GM21390 (cell line): ENCODE results near the gene CARHSP1.
"Not testable (repeated sequence)": the region's sequence is repeated elsewhere in the genome, so short reads cannot be mapped to it uniquely, and the experiment has no call there.

Experiments used
- ATAC-seq: cut with Tn5 transposase; IDR thresholded peaks from one replicate; pipeline ENCODE4 v1.9.1; 2021; ENCODE audit not compliant: unreplicated experiment

Gene CARHSP1

GRCh38 chr16:8855972-8856371 lies 12.8 kb downstream of the CARHSP1 start:
- ATAC-seq, result no peak

- ATAC-seq, result no peak
These were observed 13.6 kb downstream of the CARHSP1 start for GRCh38 chr16:8855051-8855786.

- no peak for ATAC-seq
These were observed 14.4 kb downstream of the CARHSP1 start for GRCh38 chr16:8854298-8854948.

- no peak for ATAC-seq
These were observed 15.2 kb downstream of the CARHSP1 start for GRCh38 chr16:8853611-8854010.

GRCh38 chr16:8853150-8853549 lies 15.7 kb downstream of the CARHSP1 start:
- ATAC-seq, result no peak

- no peak for ATAC-seq
These were observed 16.3 kb downstream of the CARHSP1 start for GRCh38 chr16:8852534-8852933.

GRCh38 chr16:8851761-8852403 lies 16.9 kb downstream of the CARHSP1 start:
- no peak for ATAC-seq

GRCh38 chr16:8850279-8850885 lies 18.4 kb downstream of the CARHSP1 start:
- ATAC-seq, result no peak

GRCh38 chr16:8849411-8850011 lies 19.3 kb downstream of the CARHSP1 start:
- no peak for ATAC-seq

GRCh38 chr16:8848939-8849391 lies 19.8 kb downstream of the CARHSP1 start:
- no peak for ATAC-seq

- ATAC-seq, result no peak
These were observed 20.4 kb downstream of the CARHSP1 start for GRCh38 chr16:8848231-8848938.

- ATAC-seq, result no peak
These were observed 21.2 kb downstream of the CARHSP1 start for GRCh38 chr16:8847623-8848022.

GRCh38 chr16:8847145-8847544 lies 21.7 kb downstream of the CARHSP1 start:
- ATAC-seq, result no peak

- no peak for ATAC-seq
These were observed 22.3 kb downstream of the CARHSP1 start for GRCh38 chr16:8846401-8846932.

- ATAC-seq, result no peak
These were observed 23.0 kb downstream of the CARHSP1 start for GRCh38 chr16:8845699-8846298.

GRCh38 chr16:8843296-8843695 lies 25.5 kb downstream of the CARHSP1 start:
- ATAC-seq, result not testable (repeated sequence)

GRCh38 chr16:8842016-8842415 lies 26.8 kb downstream of the CARHSP1 start:
- ATAC-seq, result not testable (repeated sequence)

- not testable (repeated sequence) for ATAC-seq
These were observed 31.2 kb downstream of the CARHSP1 start for GRCh38 chr16:8837594-8837993.

GRCh38 chr16:8836797-8837196 lies 32.0 kb downstream of the CARHSP1 start:
- not testable (repeated sequence) for ATAC-seq

- ATAC-seq, result no peak
These were observed 36.1 kb downstream of the CARHSP1 start for GRCh38 chr16:8832717-8833105.
